AG04450 (cell line): ENCODE measurements around the gene ROBO1. TPM values are rescaled to one million over a fixed set of nuclear protein-coding genes. Genes with fewer than 3 reads are reported as not detected.

Source experiments
- CTCF ChIA-PET: fragments of 300-600, 350-600 bp; formaldehyde crosslinking; extraction: SDS; loops from one replicate; lab custom pipeline; 2022; ENCODE audit warnings: antibody characterized with exemption, inconsistent platforms; lab: Charles Lee
- POLR2A ChIA-PET: fragments of 350-600 bp; formaldehyde crosslinking; extraction: SDS; loops from one replicate; lab custom pipeline; 2021; ENCODE audit warnings: antibody characterized with exemption, inconsistent platforms; lab: Yijun Ruan, JAX
- DNase-seq: peaks from one replicate; pipeline ENCODE4 v3.0.0-alpha.2; 2011; ENCODE audit warnings: low read depth, low spot score
- H3K27ac ChIP-seq: one replicate; pipeline ENCODE4 v1.5.1; 2012; ENCODE audit warnings: low read depth, low read length, control low read depth
- H3K27me3 ChIP-seq: one replicate; pipeline ENCODE4 v1.6.0; 2012; ENCODE audit warnings: low read length; ENCODE audit not compliant: control insufficient read depth, insufficient read depth
- H3K4me3 ChIP-seq: 2 replicates; pipeline ENCODE4 v1.5.1; 2011; ENCODE audit warnings: mild to moderate bottlenecking, low read depth, low read length, control low read depth
- H3K9me3 ChIP-seq: 2 replicates; pipeline ENCODE4 v1.5.1; 2012; ENCODE audit warnings: low read length; ENCODE audit not compliant: control insufficient read depth, insufficient read depth
- CTCF ChIP-seq: IDR thresholded peaks from 2 replicates; pipeline ENCODE4 v1.5.1; 2011; ENCODE audit warnings: low read depth, low read length, control low read depth, inconsistent platforms
- polyA plus RNA-seq: library from polyadenylated mRNA; depleted of rRNA; stranded (reverse); fragments of >200 nt; gene quantifications from 2 replicates; pipeline ENCODE4 v1.2.3, GENCODE V29; 2011

Gene ROBO1
- polyA plus RNA-seq, 1 experiment, result 66.0 TPM

- no peaks in the 10 kb centered on the region for H3K27me3 ChIP-seq
- DNase-seq, result no peak
- no peaks in the 10 kb centered on the region for H3K9me3 ChIP-seq
- POLR2A ChIA-PET, result interaction anchor here (1.0 kb wide), 1 partner anchor 33 kb away, joined by 3 read pairs; no protein-coding TSS in a partner anchor
- H3K27ac ChIP-seq, result no peak overlapping the region
- no peak overlapping the region for H3K4me3 ChIP-seq
- CTCF ChIA-PET, result no interaction called here
- TF ChIP-seq CTCF, result no peak
These were observed 867.4 kb downstream of the ROBO1 start for GRCh38 chr3:78900426-78900825.

- CTCF ChIA-PET, result no interaction called here
These were observed 872.3 kb downstream of the ROBO1 start for GRCh38 chr3:78895528-78895927.

GRCh38 chr3:78894787-78895186, 873.0 kb downstream of the ROBO1 start:
- ChIA-PET POLR2A (no interaction called here), CTCF (no interaction called here)
- H3K27ac ChIP-seq, result no peak overlapping the region
- DNase-seq, result no peak
- H3K27me3 ChIP-seq, result no peaks in the 10 kb centered on the region
- TF ChIP-seq CTCF, result no peak
- no peaks in the 10 kb centered on the region for H3K9me3 ChIP-seq
- H3K4me3 ChIP-seq, result no peak overlapping the region

More at GRCh38 chr3:78895528-78895927, 872.3 kb downstream of the ROBO1 start:
- Histone ChIP-seq H3K4me3 (no peak overlapping the region), H3K9me3 (no peaks in the 10 kb centered on the region), H3K27ac (no peak overlapping the region), H3K27me3 (no peaks in the 10 kb centered on the region)
- POLR2A ChIA-PET, result no interaction called here
- DNase-seq, result no peak
- no peak for TF ChIP-seq CTCF

GRCh38 chr3:78893161-78893560, 874.6 kb downstream of the ROBO1 start:
- no peaks in the 10 kb centered on the region for H3K9me3 ChIP-seq
- no peak overlapping the region for H3K27ac ChIP-seq
- no peak for TF ChIP-seq CTCF
- ChIA-PET POLR2A (no interaction called here), CTCF (no interaction called here)
- H3K27me3 ChIP-seq, result no peaks in the 10 kb centered on the region
- DNase-seq, result no peak
- no peak overlapping the region for H3K4me3 ChIP-seq

GRCh38 chr3:78889348-78889747, 878.5 kb downstream of the ROBO1 start:
- no peaks in the 10 kb centered on the region for H3K27me3 ChIP-seq
- no peak for DNase-seq
- POLR2A ChIA-PET, result no interaction called here
- no peaks in the 10 kb centered on the region for H3K9me3 ChIP-seq
- no peak for TF ChIP-seq CTCF
- no peak overlapping the region for H3K4me3 ChIP-seq
- CTCF ChIA-PET, result no interaction called here
- H3K27ac ChIP-seq, result no peak overlapping the region
